ENCODE results near the gene USP6NL. TPM values are rescaled to one million over a fixed set of nuclear protein-coding genes. Genes with fewer than 3 reads are reported as not detected.

The USP6NL gene
- polyA plus RNA-seq, 1 experiment = 13.0 TPM

GRCh38 chr10:11510736-11511135 is 100.7 kb downstream of the USP6NL start:
- ChIA-PET CTCF (interaction anchor here (2.0 kb wide), 1 partner anchor 248 kb away, joined by 8 read pairs; no protein-coding TSS in a partner anchor), POLR2A (no interaction called here)
- Histone ChIP-seq H3K27ac (ENCODE audit: low read depth, low read length) (no peak overlapping the region), H3K9me3 (ENCODE audit: control insufficient read depth, insufficient read depth, low read length) (no peaks in the 10 kb centered on the region), H3K4me3 (ENCODE audit: low read depth, low read length) (no peak overlapping the region), H3K27me3 (ENCODE audit: control insufficient read depth, insufficient read depth, low read length) (no peaks in the 10 kb centered on the region)
- DNase-seq (ENCODE audit: low read depth, low spot score) = no peak
- no peak for TF ChIP-seq CTCF (IDR thresholded peaks at IDR 0.05; ENCODE audit: low read depth, low read length)

DNA sequence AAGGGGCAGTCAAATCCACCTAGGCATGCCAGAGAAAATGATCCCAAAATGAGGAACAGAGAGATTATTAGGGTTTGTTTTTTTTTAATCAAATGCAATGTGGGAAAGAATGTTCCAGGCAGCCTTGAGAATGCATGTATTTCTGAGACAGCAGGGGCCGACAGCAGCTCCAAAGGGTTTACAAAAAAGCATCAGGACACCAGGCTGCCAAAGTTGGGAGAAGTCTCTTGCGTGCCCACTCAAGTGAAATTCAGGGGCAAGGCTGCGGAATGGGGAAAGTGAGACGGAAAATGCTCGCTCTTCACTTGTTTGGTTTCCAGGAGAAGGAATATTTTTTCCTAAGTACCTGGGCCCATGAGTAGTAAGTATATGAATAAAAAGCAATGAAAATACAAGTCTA is 101.2 kb downstream of the USP6NL start:
- H3K27me3 ChIP-seq (ENCODE audit: control insufficient read depth, insufficient read depth, low read length) = no peaks in the 10 kb centered on the region
- no peak for TF ChIP-seq CTCF (IDR thresholded peaks at IDR 0.05; ENCODE audit: low read depth, low read length)
- no peak overlapping the region for H3K4me3 ChIP-seq (ENCODE audit: low read depth, low read length)
- DNase-seq (ENCODE audit: low read depth, low spot score) = no peak
- ChIA-PET POLR2A (no interaction called here), CTCF (interaction anchor here (2.3 kb wide), 1 partner anchor 9 kb away, joined by 8 read pairs; no protein-coding TSS in a partner anchor)
- no peaks in the 10 kb centered on the region for H3K9me3 ChIP-seq (ENCODE audit: control insufficient read depth, insufficient read depth, low read length)
- H3K27ac ChIP-seq (ENCODE audit: low read depth, low read length) = no peak overlapping the region

- TF ChIP-seq CTCF (IDR thresholded peaks at IDR 0.05; ENCODE audit: low read depth, low read length) = no peak
- Histone ChIP-seq H3K9me3 (ENCODE audit: control insufficient read depth, insufficient read depth, low read length) (no peaks in the 10 kb centered on the region), H3K4me3 (ENCODE audit: low read depth, low read length) (no peak overlapping the region), H3K27ac (ENCODE audit: low read depth, low read length) (no peak overlapping the region), H3K27me3 (ENCODE audit: control insufficient read depth, insufficient read depth, low read length) (no peaks in the 10 kb centered on the region)
- ChIA-PET POLR2A (no interaction called here), CTCF (interaction anchor here (1.3 to 2.3 kb wide), 2 partner anchors 10 to 249 kb away, joined by 8 to 10 read pairs; no protein-coding TSS in a partner anchor)
- no peak for DNase-seq (ENCODE audit: low read depth, low spot score)
Measured at GRCh38 chr10:11509036-11509435, 102.4 kb downstream of the USP6NL start.

DNA sequence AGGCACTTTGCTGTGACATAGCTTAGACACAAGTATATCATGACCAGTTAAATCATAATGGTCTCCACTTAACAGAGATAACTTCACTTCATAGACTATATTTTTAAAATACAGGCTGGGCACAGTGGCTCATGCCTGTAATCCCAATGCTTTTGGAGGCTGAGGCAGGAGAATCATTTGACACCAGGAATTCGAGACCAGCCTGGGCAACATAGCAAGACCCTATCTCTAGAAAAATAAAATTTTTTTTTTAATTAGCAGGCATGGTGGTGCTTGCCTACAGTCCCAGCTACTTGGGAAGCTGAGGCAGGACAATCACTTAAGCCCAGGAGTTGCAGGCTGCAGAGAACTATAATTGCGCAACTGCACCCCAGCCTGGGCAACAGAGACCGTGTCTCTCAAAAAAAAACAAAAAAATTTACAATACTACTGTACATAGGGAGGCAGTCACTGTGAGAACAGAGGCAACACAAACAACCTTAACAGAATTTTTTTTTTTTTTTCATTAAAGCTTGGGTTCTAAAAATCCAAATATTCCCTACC is 105.1 kb downstream of the USP6NL start:
- H3K4me3 ChIP-seq (ENCODE audit: low read depth, low read length) = no peak overlapping the region
- H3K9me3 ChIP-seq (ENCODE audit: control insufficient read depth, insufficient read depth, low read length) = no peaks in the 10 kb centered on the region
- no peak for DNase-seq (ENCODE audit: low read depth, low spot score)
- TF ChIP-seq CTCF (IDR thresholded peaks at IDR 0.05; ENCODE audit: low read depth, low read length) = no peak
- no peak overlapping the region for H3K27ac ChIP-seq (ENCODE audit: low read depth, low read length)
- CTCF ChIA-PET = interaction anchor here (1.9 to 4.6 kb wide), 3 partner anchors 9 to 252 kb away, joined by 8 to 22 read pairs (median 9); no protein-coding TSS in a partner anchor
- POLR2A ChIA-PET = no interaction called here
- H3K27me3 ChIP-seq (ENCODE audit: control insufficient read depth, insufficient read depth, low read length) = no peaks in the 10 kb centered on the region

GRCh38 chr10:11505639-11506038 is 105.8 kb downstream of the USP6NL start:
- H3K27ac ChIP-seq (ENCODE audit: low read depth, low read length) = no peak overlapping the region
- H3K4me3 ChIP-seq (ENCODE audit: low read depth, low read length) = no peak overlapping the region
- no peak for TF ChIP-seq CTCF (IDR thresholded peaks at IDR 0.05; ENCODE audit: low read depth, low read length)
- CTCF ChIA-PET = interaction anchor here (0.9 to 4.6 kb wide), 5 partner anchors 10 to 252 kb away, joined by 3 to 22 read pairs (median 8); no protein-coding TSS in a partner anchor
- no peaks in the 10 kb centered on the region for H3K27me3 ChIP-seq (ENCODE audit: control insufficient read depth, insufficient read depth, low read length)
- POLR2A ChIA-PET = no interaction called here
- no peak for DNase-seq (ENCODE audit: low read depth, low spot score)
- no peaks in the 10 kb centered on the region for H3K9me3 ChIP-seq (ENCODE audit: control insufficient read depth, insufficient read depth, low read length)
